ENCODE measurements around the gene RFTN2.
"Not testable (repeated sequence)": the region's sequence is repeated elsewhere in the genome, so short reads cannot be mapped to it uniquely, and the experiment has no call there.

Gene RFTN2

DNA sequence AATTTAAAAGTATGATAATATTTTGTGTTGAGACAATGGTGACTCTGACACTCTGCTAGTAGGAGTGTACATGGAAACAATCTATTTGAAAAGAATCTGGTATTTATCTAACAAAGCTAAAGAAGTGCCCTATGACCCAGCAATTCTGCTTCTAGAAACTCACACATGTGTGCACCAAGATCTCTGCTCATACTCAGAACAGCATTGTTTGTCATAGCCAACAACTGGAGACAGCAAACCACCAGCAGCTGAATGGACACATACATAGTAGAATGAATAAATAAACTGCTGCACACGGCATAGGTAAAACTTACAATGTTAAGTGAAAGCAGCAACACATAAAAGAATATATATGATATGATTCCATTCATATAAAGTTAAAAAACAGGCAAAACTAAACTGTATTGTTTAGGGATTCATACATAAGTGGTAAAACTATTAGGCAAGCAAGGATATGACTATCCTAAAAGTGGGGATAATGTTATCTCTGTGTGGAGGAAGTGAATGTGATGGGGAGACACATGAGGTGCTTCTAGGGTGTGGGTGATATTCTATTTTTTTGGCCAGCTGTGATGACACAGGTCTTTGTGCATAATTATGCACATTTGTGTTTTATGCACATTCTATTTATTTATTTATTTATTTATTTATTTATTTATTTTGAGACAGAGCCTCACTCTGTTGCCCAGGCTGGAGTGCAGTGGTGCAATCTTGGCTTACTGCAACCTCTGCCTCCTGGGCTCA, 71.1 kb downstream of the RFTN2 start:
- DNase-seq (ENCODE audit: low read depth in 2 of 2): no peak

DNA sequence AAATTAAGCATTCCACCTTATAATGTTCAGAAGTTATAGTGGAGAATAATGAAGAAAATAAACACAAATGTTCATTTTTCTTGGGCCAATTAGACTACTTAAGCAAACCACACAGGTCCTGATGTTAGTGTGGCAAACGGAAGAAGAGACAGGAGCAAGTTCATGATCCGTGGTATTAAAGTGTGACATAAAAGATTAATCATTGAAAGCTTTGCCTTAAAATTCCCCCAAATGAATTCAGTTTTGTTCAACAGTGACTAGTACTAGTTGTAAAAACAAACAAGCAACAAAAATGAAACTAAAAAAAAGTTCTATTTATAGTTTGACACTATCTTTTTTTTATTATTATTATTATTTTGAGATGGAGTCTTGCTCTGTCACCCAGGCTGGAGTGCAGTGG, 73.7 kb downstream of the RFTN2 start:
- DNase-seq (ENCODE audit: low read depth in 2 of 2): no peak

DNA sequence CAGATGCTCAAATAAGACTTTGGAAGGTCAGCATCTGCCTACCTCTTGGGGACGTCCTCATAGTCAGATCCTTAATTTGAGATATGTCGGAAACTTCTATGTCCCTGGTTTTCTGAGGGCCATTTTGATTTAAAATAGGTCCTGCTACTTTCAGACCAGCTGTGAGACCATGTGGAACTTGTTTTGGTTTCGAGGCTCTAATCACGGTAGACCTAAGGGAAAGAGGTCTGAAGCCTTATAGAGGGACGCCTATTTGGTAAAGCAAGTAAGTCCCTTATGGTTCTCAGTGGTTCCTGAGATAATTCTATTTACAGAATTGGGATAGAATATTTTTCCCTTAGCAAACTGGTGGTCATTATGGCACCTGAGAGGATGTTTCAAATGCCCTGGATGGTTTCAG, 75.1 kb downstream of the RFTN2 start:
- no peak for DNase-seq (ENCODE audit: low read depth in 2 of 2)

DNA sequence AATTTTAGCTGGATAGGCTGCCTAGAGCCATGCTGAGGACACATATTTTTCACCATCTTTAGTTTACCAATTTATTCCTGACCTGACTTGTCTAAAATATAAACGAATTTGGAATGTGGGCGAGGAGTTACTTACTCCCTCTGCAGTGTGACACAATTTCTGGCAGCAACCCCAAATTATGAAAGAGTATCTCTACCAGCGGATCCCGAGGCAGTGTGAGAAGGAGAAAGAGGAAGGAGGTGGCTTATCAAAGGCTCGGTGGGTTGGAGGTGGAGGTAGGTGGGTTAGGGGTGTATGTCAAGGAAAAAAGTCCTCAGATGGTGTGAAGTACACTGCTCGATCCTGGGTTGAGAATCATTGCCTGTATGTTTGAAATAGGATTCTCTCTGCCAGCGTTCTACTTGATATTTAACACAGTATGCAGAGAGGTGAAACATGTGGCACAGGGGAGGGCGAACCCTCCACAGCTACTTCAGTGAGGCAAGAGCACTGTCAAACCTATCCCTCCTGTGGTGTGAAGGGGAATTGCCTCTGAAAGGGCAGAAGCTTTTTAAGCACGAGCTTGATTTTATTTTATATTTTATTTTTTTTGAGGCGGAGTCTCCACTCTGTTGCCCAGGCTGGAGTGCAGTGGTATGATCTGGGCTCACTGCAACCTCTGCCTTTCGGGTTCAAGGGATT, 76.0 kb downstream of the RFTN2 start:
- no peak for DNase-seq (ENCODE audit: low read depth in 2 of 2)

DNA sequence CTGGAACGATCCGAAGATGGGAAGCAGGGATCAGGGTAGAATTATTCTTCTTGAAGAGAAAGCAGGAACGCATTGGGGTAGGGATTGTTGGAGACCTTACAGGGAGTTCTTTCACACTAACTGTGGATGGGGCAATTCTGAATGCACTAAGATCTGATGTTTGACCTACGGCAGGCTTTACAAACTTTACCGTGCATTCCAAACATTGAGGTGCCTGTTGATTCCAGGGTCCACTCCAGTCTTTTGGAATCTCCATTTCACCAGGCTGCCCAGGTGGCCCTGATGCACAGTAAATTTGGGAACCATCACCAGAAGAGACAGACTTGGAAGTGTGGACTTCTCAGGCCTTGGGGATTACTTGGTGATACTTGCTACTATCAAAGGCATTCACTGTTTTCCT, 76.9 kb downstream of the RFTN2 start:
- no peak for DNase-seq (ENCODE audit: low read depth in 2 of 2)

DNA sequence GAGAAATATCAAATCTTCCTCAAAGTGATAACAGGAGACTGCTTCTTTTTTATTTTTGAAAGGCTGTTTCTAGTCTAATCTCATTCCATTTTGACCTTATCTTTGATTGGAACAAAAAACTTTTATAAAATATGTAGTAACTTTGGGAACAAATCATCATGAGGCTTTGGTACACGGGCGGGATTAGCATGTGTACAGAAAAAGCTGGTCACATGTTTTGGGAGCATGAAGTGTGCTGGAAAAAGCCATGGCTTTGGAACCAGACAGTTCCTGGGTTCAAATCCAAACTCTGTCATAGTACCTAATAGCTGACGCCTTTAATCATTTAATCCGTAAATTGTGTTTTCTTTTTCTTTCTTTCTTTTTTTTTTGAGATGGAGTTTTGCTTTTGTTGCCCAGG, 78.2 kb downstream of the RFTN2 start:
- DNase-seq (ENCODE audit: low read depth in 2 of 2): no peak

DNA sequence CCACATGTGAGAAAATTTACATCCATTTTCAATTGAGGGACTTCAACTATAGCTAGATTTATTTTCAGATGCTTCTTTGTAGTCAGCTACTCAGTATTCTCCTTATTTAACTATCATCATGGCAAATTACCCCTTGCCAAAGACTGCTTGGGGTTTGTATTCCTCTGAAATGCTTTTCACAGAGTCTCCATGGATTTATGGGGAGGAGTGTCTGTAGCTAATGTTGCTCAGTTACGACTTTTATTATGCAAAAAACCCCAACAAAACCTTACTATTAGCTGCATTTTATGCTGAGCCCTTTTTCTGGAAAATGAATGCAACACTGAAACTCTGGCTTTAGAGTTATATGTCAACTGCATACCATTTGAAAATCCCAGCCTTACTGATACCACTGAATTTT, 78.6 kb downstream of the RFTN2 start:
- no peak for DNase-seq (ENCODE audit: low read depth in 2 of 2)

DNA sequence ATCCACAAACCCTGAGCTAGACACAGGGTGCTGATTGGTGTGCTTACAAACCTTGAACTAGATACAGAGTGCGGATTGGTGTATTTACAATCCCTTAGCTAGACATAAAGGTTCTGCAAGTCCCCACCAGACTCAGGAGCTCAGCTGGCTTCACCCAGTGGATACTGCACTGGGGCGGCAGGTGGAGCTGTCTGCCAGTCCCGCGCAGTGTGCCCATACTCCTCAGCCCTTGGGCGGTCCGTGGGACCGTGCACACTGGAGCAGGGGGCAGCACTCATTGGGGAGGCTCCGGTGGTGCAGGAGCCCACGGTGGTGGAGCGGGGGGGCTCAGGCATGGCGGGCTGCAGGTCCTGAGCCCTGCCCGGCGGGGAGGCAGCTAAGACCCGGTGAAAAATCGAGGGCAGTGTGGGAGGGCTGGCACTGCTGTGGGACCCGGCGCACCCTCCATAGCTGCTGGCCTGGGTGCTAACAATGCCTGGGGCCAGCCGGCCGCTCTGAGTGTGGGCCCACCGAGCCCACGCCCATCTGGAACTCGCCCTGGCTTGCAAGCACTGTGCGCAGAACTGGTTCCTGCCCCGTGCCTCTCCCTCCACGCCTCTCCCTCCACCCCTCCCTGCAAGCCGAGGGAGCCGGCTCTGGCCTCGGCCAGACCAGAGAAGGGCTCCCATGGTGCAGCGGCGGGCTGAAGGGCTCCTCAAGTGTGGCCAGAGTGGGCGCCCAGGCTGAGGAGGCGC, 83.9 kb downstream of the RFTN2 start:
- no peak for DNase-seq (ENCODE audit: low read depth in 2 of 2)

DNA sequence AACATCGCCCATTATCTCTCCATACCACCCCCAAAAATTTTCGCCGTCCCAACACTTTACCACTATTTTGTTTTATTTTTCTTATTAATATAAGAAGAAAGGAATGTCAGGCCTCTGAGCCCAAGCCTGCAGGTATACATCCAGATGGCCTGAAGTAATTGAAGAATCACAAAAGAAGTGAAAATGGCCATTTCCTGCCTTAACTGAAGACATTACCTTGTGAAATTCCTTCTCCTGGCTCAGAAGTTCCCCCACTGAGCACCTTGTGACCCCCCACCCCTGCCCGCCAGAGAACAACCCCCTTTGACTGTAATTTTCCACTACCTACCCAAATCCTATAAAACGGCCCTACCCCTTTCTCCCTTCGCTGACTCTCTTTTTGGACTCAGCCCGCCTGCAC, 88.1 kb downstream of the RFTN2 start:
- not testable (repeated sequence) for DNase-seq (ENCODE audit: low read depth in 2 of 2)

DNA sequence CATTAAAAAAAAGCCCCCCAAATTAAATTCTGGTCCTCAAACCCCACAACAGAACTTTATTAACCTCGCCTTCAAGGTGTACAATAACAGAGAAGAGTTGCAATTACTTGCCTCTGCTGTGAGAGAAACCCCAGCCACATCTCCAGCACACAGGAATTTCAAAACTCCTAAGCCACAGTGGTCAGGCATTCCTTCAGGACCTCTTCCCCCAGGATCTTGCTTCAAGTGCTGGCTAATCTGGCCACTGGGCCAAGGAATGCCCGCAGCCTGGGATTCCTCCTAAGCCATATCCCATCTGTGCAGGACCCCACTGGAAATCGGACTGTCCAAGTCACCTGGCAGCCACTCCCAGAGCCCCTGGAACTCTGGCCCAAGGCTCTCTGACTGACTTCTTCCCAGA, 95.2 kb downstream of the RFTN2 start:
- not testable (repeated sequence) for DNase-seq (ENCODE audit: low read depth in 2 of 2)

DNA sequence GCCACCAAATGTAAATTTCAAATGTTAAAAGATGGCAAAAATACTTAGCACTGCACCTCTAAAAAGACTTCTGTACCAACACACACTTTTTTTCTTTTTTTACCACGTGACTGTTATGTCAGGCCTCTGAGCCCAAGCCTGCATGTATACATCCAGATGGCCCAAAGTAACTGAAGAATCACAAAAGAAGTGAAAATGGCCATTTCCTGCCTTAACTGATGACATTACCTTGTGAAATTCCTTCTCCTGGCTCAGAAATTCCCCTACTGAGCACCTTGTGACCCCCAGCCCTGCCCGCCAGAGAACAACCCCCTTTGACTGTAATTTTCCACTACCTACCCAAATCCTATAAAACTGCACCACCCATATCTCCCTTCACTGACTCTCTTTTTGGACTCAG, 97.1 kb downstream of the RFTN2 start:
- not testable (repeated sequence) for DNase-seq (ENCODE audit: low read depth in 2 of 2)

DNA sequence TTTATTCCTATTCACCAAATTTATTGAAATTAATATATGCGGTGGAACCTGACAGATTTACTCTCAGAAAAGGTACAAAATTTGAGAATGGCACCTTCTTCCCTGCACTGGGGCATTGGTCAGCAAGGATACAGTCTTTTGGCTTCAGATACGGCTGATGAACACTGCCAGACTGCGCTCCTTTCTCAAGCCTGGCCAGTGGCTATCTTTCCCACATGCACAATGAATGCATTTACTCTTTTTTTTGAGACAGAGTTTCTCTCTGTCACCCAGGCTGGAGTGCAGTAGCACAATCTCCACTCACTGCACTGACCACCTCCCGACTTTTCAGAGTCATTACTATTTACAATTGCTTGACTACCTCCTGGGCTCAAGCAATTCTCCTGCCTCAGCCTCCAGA, 97.9 kb downstream of the RFTN2 start:
- no peak for DNase-seq (ENCODE audit: low read depth in 2 of 2)

DNA sequence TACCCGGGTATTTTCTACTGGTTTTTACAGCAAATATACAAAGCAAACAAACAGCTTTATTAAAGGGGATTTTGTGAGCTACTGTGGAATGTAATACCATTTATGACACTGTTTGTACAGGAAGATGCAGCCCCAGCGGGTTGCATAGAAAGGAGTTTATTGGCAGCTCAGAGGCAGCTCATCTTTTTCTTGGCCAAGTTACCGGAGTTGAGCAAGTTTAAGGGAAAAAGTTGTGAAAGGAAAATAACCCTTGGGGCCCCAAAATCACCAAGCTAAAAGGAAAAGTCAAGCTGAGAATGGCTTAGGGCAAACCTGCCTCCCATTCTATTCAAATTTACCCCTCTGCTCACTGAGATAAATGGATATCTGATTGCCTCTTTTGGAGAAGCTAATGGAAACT, 98.8 kb downstream of the RFTN2 start:
- no peak for DNase-seq (ENCODE audit: low read depth in 2 of 2)

DNA sequence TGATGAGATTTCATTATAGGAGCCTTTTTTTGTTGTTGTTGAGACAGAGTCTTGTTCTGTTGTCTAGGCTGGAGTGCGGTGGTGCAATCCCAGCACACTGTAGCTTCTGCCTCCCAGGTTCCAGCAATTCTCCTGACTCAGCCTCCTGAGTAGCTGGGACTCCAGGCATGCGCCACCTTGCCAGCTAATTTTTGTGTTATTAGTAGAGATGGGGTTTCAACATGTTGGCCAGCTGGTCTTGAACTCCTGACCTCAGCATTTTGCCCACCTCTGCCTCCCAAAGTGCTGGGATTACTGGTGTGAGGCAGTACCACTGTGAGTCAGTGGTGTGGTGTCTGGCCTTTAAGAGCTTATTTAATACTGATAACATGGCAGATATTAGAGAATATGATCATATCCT, 99.4 kb downstream of the RFTN2 start:
- no peak for DNase-seq (ENCODE audit: low read depth in 2 of 2)

DNA sequence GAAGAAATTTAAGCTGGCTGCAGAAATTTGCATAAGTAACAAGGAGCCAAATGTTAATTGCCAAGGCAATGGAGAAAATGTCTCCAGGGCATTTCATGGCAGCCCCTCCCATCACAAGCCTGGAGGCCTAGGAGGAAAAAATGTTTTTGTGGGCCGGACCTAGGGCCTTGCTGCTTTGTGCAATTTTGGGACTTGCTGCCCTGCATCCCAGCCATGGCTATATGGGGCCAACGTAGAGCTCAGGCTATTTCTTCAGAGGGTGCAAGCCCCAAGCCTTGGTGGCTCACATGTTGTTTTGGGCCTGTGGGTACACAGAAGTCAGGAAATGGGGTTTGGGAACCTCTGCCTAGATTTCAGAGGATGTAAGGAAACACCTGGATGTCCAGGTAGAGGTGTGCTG, 101.8 kb downstream of the RFTN2 start:
- no peak for DNase-seq (ENCODE audit: low read depth in 2 of 2)

DNA sequence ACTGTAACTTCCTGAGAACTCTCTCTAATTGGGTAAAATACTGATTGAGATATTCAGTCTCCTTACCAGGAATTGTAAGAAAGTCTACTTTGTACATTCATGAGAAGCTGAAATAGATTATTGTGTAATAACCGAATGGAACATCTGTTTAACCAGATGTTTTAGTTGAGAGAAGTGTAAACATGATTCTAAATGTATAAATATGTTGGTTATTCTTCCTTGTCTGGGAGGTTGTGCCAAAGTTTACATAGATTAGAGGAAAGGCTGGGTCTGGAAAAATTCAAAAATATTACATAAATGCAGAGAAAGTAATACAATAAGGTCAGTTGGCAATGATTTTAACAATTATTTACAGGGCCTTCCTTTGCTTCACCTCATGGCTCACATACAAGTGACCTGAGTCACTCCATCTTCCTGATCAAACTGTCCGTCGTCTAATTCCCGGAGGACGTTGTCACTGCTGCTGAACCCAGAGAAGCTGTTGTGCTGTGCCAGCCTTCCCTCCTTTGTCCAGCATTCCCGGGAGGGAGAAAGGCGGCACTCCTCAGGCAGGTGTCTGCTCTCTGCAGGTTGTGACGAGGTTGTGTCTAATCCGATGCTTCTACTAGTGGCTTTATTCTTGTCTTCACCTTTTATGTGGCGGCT, 103.6 kb downstream of the RFTN2 start:
- no peak for DNase-seq (ENCODE audit: low read depth in 2 of 2)

DNA sequence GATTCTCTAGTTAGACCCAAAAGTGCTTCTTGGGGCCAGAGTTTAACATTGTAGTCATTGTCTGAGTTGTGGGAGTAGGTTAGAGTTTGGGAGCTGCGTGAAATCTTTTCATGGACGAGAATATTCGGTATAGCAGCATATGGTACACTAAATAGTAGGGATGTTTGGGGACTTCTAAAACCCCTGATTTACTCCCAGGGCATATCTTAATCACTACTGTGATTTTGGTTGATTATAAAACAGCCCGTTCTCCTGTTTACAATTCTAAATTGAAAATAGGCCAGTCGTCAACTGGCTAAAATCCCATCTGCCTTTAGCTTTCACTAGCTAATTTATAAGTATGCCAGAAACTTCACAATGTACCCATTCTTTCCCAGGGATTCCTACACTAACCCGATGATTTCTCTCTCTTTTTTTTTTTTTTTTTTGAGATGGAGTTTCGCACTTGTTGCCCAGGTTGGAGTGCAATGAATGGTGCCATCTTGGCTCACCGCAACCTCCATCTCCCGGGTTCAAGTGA, 115.2 kb downstream of the RFTN2 start:
- DNase-seq (ENCODE audit: low read depth in 2 of 2): no peak

DNA sequence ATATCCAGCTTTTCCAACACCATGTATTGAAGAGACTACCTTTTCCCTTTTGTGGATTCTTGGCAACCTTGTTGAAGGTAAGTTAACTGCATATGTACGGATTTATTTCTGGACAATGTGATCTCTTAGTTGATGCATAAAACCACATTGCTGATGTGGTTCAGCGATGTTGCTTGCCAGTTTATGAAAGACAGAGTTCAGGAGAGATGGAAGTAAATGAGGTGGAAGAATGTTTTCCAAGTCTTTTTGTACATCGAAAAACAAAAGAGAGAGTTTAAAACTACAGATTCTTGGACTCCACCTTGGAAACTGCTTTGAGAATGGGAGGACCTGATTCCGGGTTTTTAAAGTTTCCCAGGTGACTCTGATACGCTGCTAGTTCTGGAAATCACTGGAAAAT, 115.7 kb downstream of the RFTN2 start:
- no peak for DNase-seq (ENCODE audit: low read depth in 2 of 2)

DNA sequence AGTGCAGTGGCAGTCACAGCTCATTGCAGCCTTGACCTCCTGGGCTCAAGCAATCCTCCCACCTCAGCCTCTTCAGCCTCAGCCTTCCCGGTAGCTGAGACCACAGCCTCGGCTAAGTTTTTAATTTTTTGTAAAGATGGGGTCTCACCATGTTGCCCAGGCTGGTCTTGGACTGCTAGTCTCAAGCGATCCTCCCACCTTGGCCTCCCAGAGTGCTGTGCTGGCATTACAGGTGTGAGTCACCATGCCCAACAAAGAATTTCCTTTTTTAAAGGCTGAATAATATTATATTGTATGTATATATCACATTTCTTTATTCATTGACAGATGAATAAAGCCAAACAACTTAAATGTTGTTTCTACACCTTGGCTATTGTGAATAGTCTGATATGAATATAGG, 117.0 kb downstream of the RFTN2 start:
- DNase-seq (ENCODE audit: low read depth in 2 of 2): no peak

DNA sequence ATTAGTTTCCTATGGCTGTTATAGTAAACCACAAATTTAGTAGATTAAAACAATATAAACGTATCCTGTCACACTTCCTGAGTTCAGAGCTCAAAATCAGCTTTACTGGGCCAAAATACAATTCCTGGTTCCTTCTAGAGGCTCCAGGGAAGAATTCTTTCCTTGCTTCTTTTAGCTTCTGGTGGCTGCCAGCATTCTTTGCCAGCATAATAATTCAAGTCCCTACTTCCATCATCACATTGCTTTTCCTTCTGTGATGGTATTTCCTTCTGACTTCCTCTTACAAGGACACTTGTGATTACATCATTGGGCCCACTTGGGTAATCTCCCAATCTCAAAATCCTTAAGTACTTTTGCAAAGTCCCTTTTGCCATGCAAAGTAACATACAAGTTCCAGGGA, 118.9 kb downstream of the RFTN2 start:
- DNase-seq (ENCODE audit: low read depth in 2 of 2): no peak

DNA sequence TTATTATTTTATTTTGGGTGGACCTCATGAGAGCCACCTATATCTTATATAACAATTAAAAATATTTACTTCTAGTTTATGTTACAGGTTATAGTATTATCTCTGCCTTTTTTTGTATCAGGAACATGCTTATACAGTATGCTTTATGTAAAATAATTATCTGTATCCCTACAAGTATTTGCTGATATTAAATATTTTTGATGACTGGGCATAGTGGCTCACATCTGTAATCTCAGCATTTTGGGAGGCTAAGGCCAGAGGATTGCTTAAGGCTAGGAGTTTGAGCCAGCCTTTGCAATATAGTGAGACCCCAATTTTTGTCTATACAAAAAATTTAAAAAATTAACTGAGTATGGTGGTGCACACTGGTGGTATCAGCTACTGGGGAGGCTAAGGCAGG, 119.9 kb downstream of the RFTN2 start:
- DNase-seq (ENCODE audit: low read depth in 2 of 2): no peak

DNA sequence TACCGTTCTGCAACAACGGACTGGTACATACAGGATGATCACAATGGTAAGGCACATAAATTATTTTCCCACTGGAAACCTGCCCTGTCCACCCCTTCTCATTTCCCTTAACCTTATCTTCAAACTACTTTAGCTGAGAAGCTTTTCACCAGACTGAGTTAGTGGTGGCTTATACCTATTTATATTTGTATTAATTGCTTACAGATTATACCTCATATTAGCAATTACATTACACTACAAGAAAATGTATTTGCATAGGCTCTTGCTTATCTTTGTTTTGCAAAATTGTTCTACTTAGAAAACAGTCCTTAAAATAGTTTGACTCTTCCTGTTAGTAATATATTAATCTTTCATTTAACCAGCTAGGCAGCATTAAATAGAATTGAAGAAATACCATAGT, 124.1 kb downstream of the RFTN2 start:
- not testable (repeated sequence) for DNase-seq (ENCODE audit: low read depth in 2 of 2)

Measured in stimulated activated CD8-positive, alpha-beta memory T cell treated with anti-CD3 and anti-CD28 coated beads, Interleukin-7, amount 100 ng/mL, for 4 hours (primary cell).